Measurements from ENCODE around the gene AKNA. TPM values are rescaled to one million over a fixed set of nuclear protein-coding genes. Genes with fewer than 3 reads are reported as not detected.

The AKNA gene, protein sequence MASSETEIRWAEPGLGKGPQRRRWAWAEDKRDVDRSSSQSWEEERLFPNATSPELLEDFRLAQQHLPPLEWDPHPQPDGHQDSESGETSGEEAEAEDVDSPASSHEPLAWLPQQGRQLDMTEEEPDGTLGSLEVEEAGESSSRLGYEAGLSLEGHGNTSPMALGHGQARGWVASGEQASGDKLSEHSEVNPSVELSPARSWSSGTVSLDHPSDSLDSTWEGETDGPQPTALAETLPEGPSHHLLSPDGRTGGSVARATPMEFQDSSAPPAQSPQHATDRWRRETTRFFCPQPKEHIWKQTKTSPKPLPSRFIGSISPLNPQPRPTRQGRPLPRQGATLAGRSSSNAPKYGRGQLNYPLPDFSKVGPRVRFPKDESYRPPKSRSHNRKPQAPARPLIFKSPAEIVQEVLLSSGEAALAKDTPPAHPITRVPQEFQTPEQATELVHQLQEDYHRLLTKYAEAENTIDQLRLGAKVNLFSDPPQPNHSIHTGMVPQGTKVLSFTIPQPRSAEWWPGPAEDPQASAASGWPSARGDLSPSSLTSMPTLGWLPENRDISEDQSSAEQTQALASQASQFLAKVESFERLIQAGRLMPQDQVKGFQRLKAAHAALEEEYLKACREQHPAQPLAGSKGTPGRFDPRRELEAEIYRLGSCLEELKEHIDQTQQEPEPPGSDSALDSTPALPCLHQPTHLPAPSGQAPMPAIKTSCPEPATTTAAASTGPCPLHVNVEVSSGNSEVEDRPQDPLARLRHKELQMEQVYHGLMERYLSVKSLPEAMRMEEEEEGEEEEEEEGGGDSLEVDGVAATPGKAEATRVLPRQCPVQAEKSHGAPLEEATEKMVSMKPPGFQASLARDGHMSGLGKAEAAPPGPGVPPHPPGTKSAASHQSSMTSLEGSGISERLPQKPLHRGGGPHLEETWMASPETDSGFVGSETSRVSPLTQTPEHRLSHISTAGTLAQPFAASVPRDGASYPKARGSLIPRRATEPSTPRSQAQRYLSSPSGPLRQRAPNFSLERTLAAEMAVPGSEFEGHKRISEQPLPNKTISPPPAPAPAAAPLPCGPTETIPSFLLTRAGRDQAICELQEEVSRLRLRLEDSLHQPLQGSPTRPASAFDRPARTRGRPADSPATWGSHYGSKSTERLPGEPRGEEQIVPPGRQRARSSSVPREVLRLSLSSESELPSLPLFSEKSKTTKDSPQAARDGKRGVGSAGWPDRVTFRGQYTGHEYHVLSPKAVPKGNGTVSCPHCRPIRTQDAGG (N-terminal part only)
- total RNA-seq (10 to 100 TPM; 47.4 to 79.5 TPM), polyA plus RNA-seq (10 to 100 TPM; 29.5 to 49.7 TPM)
- long read RNA-seq, donor 1, partial matches to known transcripts: 11 of 11 reads
- long read RNA-seq, donor 1, other reads (novel, unspliced or antisense): 0 of 11 reads
- long read RNA-seq, donor 2: 0 reads
- long read RNA-seq, donor 3, partial matches to known transcripts: 0 of 1 reads
- long read RNA-seq, donor 3, other reads (novel, unspliced or antisense): 0 of 1 reads
- long read RNA-seq, donor 4, partial matches to known transcripts: 0 of 1 reads
- long read RNA-seq, donor 4, other reads (novel, unspliced or antisense): 0 of 1 reads
- long read RNA-seq, donor 5, partial matches to known transcripts: 11 of 14 reads
- long read RNA-seq, donor 5, other reads (novel, unspliced or antisense): 0 of 14 reads

DNA sequence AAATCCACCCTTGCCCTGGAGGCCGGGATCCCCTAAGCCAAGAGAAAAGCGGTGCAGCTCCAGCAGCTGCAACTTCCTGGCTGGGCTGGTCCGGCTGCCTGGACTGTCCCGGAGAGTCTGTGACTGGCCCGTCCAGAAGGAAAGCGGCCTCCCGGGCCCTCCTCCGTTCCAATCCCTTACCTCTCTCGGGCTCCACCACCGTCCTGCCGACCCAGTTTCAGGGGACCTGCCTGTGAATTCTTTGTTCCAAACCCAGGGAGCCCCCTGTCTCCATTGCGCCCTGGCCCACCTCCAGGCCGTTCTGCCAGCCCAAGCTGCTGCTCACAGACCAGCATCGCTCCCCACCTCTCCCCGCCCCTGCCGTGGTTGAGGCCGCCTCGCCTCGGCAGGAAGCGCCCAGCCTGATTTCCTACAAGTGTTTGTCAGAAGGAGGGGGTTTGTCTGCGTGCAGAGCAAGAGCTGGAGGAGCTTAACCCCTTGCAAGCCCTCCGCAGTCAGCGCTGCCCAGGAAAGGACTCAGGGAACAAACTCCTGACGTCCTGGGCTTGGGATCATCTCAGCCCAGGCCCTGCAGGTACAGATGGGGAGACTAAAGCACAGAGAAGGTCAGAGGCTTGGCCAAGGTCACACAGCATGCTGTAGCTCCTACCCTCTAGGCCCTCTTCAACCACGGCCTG lies at the start of gene AKNA:
Gene AKNA, minus strand, starts transcription at position 303 of the 677 bp plus-strand sequence. CDS start 6,649 bp downstream, outside the sequence.
- Histone ChIP-seq H3K9ac (ENCODE audit: insufficient read depth in 1 of 2, low read length in 2 of 2) (peak within 1 kb of the TSS; percentile 38 to 90), H3K9me3 (ENCODE audit: control insufficient read depth in 4 of 4, insufficient read depth in 3 of 4, low read length in 3 of 4) (no peaks in the 10 kb centered on the region), H3K27ac (ENCODE audit: low read depth in 1 of 2, low read length in 1 of 2) (peak within 1 kb of the TSS; percentile 39 to 93), H3K4me1 (ENCODE audit: control insufficient read depth in 5 of 5, insufficient read depth in 5 of 5, low read length in 5 of 5) (peaks cover 7 to 81% (median 25%) of the 10 kb centered on the region in 5 donors), H3K4me3 (peak within 1 kb of the TSS; percentile 51), H3K36me3 (ENCODE audit: control insufficient read depth in 4 of 4, insufficient read depth in 4 of 4, low read length in 4 of 4) (peaks cover 0 to 3% (median 0%) of the 10 kb centered on the region in 4 donors), H3K27me3 (ENCODE audit: control insufficient read depth in 3 of 3, insufficient read depth in 3 of 3, low read length in 2 of 3) (no peaks in the 10 kb centered on the region)
- DNase-seq (peak; percentile 92 to 95 (median 93)), ATAC-seq (ENCODE audit: insufficient read depth, low FRiP score) (peak; percentile 66)
- 2% methylated on average over 25 of the region's 25 CpGs for WGBS, 2 donors
- TF ChIP-seq, protein P1, sequence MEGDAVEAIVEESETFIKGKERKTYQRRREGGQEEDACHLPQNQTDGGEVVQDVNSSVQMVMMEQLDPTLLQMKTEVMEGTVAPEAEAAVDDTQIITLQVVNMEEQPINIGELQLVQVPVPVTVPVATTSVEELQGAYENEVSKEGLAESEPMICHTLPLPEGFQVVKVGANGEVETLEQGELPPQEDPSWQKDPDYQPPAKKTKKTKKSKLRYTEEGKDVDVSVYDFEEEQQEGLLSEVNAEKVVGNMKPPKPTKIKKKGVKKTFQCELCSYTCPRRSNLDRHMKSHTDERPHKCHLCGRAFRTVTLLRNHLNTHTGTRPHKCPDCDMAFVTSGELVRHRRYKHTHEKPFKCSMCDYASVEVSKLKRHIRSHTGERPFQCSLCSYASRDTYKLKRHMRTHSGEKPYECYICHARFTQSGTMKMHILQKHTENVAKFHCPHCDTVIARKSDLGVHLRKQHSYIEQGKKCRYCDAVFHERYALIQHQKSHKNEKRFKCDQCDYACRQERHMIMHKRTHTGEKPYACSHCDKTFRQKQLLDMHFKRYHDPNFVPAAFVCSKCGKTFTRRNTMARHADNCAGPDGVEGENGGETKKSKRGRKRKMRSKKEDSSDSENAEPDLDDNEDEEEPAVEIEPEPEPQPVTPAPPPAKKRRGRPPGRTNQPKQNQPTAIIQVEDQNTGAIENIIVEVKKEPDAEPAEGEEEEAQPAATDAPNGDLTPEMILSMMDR (IDR thresholded peaks at IDR 0.05; ENCODE audit: control extremely low read depth, extremely low read depth): no peak

DNA sequence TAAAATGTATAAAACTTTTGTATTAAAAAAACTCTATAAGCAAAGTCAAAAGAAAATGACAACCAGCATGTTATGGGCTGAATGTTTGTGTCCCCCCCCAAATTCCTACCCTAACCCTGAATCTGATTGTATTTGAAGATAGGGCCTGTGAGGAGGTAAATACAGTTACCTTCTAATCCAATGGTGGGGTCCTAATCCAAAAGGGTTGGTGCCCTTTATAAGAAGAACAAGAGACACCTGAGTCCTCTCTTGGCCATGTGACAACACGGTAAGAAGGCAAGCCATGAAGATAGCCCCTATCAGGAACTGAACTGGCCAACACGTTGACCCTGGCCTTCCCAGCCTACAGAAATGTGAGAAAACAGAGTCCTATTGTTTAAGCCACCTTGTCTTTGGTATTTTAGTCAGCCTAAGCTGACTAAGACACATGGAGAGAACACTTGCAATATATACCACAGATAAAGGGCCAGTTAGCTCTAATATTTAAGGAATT lies 49.7 kb upstream of the AKNA start:
- H3K4me1 ChIP-seq (ENCODE audit: control insufficient read depth in 5 of 5, insufficient read depth in 5 of 5, low read length in 5 of 5): peaks cover 0 to 6% (median 0%) of the 10 kb centered on the region in 5 donors
- TF ChIP-seq, protein P1 (IDR thresholded peaks at IDR 0.05; ENCODE audit: control extremely low read depth, extremely low read depth): no peak
- H3K27me3 ChIP-seq (ENCODE audit: control insufficient read depth in 3 of 3, insufficient read depth in 3 of 3, low read length in 2 of 3): no peaks in the 10 kb centered on the region
- no peak for DNase-seq
- no peaks in the 10 kb centered on the region for H3K36me3 ChIP-seq (ENCODE audit: control insufficient read depth in 4 of 4, insufficient read depth in 4 of 4, low read length in 4 of 4)
- H3K9me3 ChIP-seq (ENCODE audit: control insufficient read depth in 4 of 4, insufficient read depth in 3 of 4, low read length in 3 of 4): no peaks in the 10 kb centered on the region
- H3K27ac ChIP-seq (ENCODE audit: low read depth in 1 of 2, low read length in 1 of 2): no peak overlapping the region
- H3K9ac ChIP-seq (ENCODE audit: insufficient read depth in 1 of 2, low read length in 2 of 2): no peak overlapping the region
- no peak overlapping the region for H3K4me3 ChIP-seq
- ATAC-seq (ENCODE audit: insufficient read depth, low FRiP score): no peak
- WGBS, 2 donors: 81 to 91% methylated on average over 2 of the region's 2 CpGs

Measured in lung (tissue), 16 donors.